Mucosa of rectum (tissue), 2 donors: ENCODE results near the gene DKK3.

Source experiments
- H3K27ac ChIP-seq, 2 donors: one replicate each; pipeline ENCODE4 v1.7.0; 2013; ENCODE audit warnings: inconsistent platforms in 2 of 2, low read depth in 2 of 2, low read length in 2 of 2
- H3K27me3 ChIP-seq, 2 donors: one replicate each; pipeline ENCODE4 v1.7.0; 2013; ENCODE audit warnings: low read length in 2 of 2; ENCODE audit not compliant: control insufficient read depth in 2 of 2, insufficient read depth in 2 of 2
- H3K36me3 ChIP-seq, 2 donors: one replicate each; pipeline ENCODE4 v1.7.0; 2013; ENCODE audit warnings: low read length in 2 of 2; ENCODE audit not compliant: control insufficient read depth in 2 of 2, insufficient read depth in 2 of 2
- H3K4me1 ChIP-seq, 2 donors: one replicate each; pipeline ENCODE4 v1.7.0; 2013; ENCODE audit warnings: low read length in 2 of 2, mild to moderate bottlenecking in 1 of 2; ENCODE audit not compliant: control insufficient read depth in 2 of 2, insufficient read depth in 2 of 2
- H3K4me3 ChIP-seq, 2 donors: one replicate each; pipeline ENCODE4 v1.7.0; 2013; ENCODE audit warnings: low read length in 2 of 2
- H3K9ac ChIP-seq, 2 donors: one replicate each; pipeline ENCODE4 v1.7.0; 2013; ENCODE audit warnings: low read length in 2 of 2, low read depth in 1 of 2, mild to moderate bottlenecking in 1 of 2
- H3K9me3 ChIP-seq, 2 donors: one replicate each; pipeline ENCODE4 v1.7.0; 2013; ENCODE audit warnings: low read length in 2 of 2; ENCODE audit not compliant: control insufficient read depth in 2 of 2
- donor health status: healthy.
- donor health status: Normal muscosa, but diverticular disease.

Gene DKK3

DNA sequence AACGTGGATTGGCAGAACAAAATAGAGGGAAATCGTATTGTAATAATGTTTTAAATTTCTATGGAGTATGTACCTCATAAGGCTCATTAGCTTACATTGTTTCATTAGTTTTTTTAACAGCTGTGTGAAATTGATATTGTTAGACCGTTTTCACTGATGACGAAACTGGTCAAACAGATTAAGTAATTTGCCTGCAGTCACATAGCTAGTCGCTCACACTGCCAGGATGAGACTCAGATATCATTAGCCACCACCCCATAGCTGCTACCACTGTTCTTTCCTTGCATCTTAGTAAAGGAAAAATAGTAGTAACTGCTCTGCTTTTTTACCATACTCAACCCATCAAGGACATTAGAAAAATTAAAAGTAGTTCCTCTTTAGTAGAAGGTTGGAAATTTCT is 64.0 kb downstream of the DKK3 start:
- no peak overlapping the region for H3K9ac ChIP-seq
- no peak overlapping the region for H3K27ac ChIP-seq
- H3K4me3 ChIP-seq = no peak overlapping the region
- peaks cover 36 to 40% of the 10 kb centered on the region in 2 donors for H3K36me3 ChIP-seq
- H3K27me3 ChIP-seq = no peaks in the 10 kb centered on the region
- H3K9me3 ChIP-seq = no peaks in the 10 kb centered on the region
- H3K4me1 ChIP-seq = no peaks in the 10 kb centered on the region

DNA sequence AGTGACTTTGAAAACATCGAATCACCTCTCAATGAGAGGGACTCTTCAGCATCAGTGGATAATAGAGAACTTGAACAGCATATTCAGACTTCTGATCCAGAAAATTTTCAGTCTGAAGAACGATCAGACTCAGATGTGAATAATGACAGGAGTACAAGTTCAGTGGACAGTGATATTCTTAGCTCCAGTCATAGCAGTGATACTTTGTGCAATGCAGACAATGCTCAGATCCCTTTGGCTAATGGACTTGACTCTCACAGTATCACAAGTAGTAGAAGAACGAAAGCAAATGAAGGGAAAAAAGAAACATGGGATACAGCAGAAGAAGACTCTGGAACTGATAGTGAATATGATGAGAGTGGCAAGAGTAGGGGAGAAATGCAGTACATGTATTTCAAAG is 65.8 kb downstream of the DKK3 start:
- Histone ChIP-seq H3K9me3 (no peaks in the 10 kb centered on the region), H3K4me1 (no peaks in the 10 kb centered on the region), H3K9ac (no peak overlapping the region), H3K27ac (no peak overlapping the region), H3K4me3 (no peak overlapping the region), H3K36me3 (peaks cover 43 to 46% of the 10 kb centered on the region in 2 donors), H3K27me3 (no peaks in the 10 kb centered on the region)

DNA sequence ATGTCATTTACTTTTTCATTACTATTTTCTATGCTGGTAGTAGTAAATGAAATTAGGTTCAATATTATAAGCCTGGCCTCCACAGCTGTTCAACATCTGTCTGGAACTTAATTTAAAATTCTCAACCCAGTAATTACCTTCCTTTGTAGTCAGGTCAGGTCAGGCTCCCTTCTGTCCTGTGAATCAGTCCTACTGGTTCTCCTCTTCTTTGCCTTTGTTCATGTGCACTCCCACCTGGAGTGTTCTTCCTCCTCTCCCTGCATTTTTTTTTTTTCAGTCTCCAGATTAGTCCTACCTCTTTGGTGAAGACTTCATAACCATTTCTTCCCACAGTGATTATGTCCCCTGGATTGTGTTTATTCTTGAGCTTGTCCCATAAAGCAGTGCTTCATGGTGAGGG is 67.9 kb downstream of the DKK3 start:
- Histone ChIP-seq H3K4me3 (no peak overlapping the region), H3K9me3 (no peaks in the 10 kb centered on the region), H3K27me3 (no peaks in the 10 kb centered on the region), H3K4me1 (no peaks in the 10 kb centered on the region), H3K27ac (no peak overlapping the region), H3K9ac (no peak overlapping the region), H3K36me3 (peaks cover 46 to 60% of the 10 kb centered on the region in 2 donors)

DNA sequence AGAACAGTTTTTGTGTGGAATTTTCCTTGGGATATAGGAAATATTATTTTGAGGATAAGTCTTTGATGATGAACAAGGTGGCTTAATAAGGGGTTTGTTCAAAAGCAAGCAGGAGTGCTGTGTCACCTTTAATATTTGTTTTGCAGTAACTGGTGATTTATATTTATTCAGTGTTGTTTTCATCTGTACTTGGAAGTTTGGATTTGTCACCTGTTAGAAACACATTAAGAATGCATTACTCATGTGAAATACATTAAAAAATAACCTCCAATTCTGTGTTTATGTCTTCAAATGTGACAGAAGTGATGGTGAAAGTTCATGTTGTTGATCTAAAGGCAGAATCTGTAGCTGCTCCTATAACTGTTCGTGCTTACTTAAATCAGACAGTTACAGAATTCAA is 70.5 kb downstream of the DKK3 start:
- Histone ChIP-seq H3K27ac (no peak overlapping the region), H3K36me3 (peaks cover 54 to 66% of the 10 kb centered on the region in 2 donors), H3K4me1 (no peaks in the 10 kb centered on the region), H3K9me3 (no peaks in the 10 kb centered on the region), H3K27me3 (no peaks in the 10 kb centered on the region), H3K4me3 (no peak overlapping the region), H3K9ac (no peak overlapping the region)

DNA sequence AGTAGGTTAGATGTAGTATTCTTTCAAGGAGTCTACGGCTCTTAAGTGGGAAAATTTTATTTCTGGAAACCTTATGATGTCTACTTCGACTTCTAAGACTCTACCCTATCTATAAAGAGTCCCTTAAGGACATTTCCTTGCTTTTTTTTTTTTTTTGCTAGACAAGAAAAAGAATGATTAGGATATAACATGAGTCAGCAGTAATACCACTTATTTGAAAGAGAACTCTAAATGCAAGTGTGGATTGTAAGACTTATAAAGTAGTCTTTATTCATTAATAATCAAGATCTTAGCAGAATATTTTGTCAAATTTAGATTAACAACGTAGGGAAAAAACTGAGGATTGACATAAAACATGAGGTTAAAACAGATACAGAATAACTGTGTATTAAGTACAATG is 71.0 kb downstream of the DKK3 start:
- no peaks in the 10 kb centered on the region for H3K27me3 ChIP-seq
- H3K4me1 ChIP-seq = no peaks in the 10 kb centered on the region
- H3K36me3 ChIP-seq = peaks cover 51 to 65% of the 10 kb centered on the region in 2 donors

DNA sequence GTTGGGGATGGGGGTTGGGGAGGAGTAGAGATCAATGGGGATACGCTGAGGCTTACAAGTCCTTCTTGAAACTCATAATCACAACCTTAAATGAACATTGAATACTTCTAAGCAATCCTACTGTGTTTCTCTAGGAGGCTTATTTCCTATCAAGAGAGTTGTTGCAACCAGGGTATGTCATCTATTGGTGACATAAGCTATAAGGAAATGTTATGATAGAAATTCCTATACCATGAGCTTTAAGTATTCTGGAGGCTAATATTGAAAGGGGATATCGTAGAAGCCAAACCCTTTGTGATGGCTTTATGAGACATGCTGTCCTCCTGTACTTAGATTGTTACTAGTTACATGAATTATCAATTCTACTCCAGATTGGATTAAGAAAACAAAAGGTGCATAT is 72.9 kb downstream of the DKK3 start:
- peaks cover 39 to 53% of the 10 kb centered on the region in 2 donors for H3K36me3 ChIP-seq
- H3K27ac ChIP-seq = no peak overlapping the region

More for the DNA sequence above, 71.0 kb downstream of the DKK3 start:
- Histone ChIP-seq H3K9me3 (no peaks in the 10 kb centered on the region), H3K9ac (no peak overlapping the region), H3K4me3 (no peak overlapping the region), H3K27ac (no peak overlapping the region)

DNA sequence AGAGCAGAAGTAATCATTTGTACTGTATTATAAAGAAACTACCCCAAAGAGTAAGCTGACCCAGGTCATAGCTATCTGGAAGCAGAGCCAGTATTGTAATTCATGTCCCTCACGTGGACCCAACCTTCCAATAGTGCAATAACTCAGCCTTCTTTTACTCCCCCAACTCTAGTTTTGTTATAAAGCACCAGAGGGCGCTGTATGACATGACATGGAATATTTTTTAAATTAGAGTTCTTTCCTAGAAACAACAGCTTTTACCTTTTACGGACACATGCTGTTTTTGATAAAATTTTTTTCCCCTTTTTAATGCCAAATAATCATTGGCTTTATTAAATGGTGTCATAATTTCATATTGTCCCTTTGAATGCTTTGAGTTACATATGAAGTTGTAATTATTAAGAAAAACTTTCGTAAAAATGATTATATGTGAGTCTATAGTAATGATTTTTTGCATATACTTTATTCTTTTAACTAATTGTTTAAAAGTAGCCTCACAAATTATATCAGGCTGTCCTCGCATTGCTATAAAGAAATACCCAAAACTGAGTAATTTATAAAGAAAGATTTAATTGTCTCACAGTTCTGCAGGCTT is 76.9 kb downstream of the DKK3 start:
- Histone ChIP-seq H3K9ac (no peak overlapping the region), H3K4me3 (no peak overlapping the region), H3K4me1 (no peaks in the 10 kb centered on the region), H3K27me3 (no peaks in the 10 kb centered on the region), H3K9me3 (no peaks in the 10 kb centered on the region), H3K27ac (no peak overlapping the region), H3K36me3 (peaks cover 31 to 42% of the 10 kb centered on the region in 2 donors)

More for the DNA sequence above, 72.9 kb downstream of the DKK3 start:
- H3K27me3 ChIP-seq = no peaks in the 10 kb centered on the region
- H3K4me3 ChIP-seq = no peak overlapping the region
- H3K9me3 ChIP-seq = no peaks in the 10 kb centered on the region
- no peak overlapping the region for H3K9ac ChIP-seq
- no peaks in the 10 kb centered on the region for H3K4me1 ChIP-seq

DNA sequence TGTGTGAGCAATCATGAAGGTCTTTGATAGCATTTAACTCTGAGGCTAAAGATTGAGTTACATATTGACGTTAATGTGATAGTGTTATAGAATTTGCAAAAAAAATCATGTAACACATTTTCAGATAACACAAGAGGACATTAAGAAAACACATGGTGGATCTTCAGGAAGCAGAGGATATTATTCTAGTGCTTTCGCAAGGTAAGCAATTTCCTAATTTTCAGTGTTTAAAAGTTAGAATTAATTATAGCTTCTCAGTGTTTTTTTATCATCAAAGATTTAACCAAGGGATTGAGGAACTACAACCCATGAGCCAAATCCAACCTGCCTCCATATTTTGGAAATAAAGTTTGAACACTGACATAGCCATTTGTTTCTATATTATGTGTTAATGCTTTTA is 78.5 kb downstream of the DKK3 start:
- H3K27me3 ChIP-seq = no peaks in the 10 kb centered on the region
- no peak overlapping the region for H3K4me3 ChIP-seq
- peaks cover 26 to 33% of the 10 kb centered on the region in 2 donors for H3K36me3 ChIP-seq
- H3K9ac ChIP-seq = no peak overlapping the region
- no peak overlapping the region for H3K27ac ChIP-seq
- no peaks in the 10 kb centered on the region for H3K9me3 ChIP-seq
- no peaks in the 10 kb centered on the region for H3K4me1 ChIP-seq

DNA sequence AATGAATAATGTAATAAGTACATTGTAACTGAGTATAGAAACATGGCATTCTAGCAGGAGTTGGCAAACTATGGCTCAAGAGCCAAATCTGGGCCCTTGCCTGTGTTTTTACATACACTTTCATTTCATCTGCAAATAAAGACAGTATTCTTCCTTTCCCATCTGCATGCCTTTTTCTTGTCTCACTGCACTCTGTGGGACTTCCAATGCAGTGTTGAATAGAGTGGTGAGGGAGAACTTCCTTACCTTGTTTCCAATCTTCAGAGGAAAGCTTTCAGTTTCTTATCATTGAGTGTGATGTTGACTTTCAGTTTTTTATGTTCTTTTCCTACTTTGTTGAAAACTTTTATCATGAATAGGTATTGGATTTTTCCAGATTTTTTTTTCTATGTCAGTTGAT is 84.6 kb downstream of the DKK3 start:
- H3K4me3 ChIP-seq = no peak overlapping the region
- no peak overlapping the region for H3K27ac ChIP-seq
- H3K9ac ChIP-seq = no peak overlapping the region
- H3K4me1 ChIP-seq = no peaks in the 10 kb centered on the region
- peaks cover 4 to 14% of the 10 kb centered on the region in 2 donors for H3K36me3 ChIP-seq
- no peaks in the 10 kb centered on the region for H3K9me3 ChIP-seq
- no peaks in the 10 kb centered on the region for H3K27me3 ChIP-seq

DNA sequence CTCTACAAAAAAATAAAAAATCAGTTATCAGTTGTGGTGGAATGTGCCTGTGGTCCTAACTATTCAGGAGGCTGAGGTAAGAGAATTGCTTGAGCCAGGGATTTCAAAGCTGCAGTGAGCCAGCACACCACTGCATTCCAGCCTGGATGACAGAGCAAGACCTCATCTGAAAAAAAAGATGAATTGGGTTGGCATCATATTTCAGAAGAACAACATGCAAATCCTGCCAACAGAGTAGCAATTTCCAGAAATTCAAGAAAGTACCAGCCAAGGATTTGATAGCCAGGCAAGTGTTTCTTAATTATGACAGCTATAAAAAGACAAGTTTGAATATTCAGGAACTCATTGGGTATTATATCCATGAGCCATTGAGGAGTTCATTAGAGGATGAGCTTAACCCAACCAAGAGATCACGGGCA is 91.4 kb downstream of the DKK3 start:
- Histone ChIP-seq H3K4me3 (no peak overlapping the region), H3K9me3 (no peaks in the 10 kb centered on the region), H3K27me3 (no peaks in the 10 kb centered on the region), H3K9ac (no peak overlapping the region), H3K36me3 (peaks cover 5 to 7% of the 10 kb centered on the region in 2 donors), H3K27ac (no peak overlapping the region), H3K4me1 (no peaks in the 10 kb centered on the region)

DNA sequence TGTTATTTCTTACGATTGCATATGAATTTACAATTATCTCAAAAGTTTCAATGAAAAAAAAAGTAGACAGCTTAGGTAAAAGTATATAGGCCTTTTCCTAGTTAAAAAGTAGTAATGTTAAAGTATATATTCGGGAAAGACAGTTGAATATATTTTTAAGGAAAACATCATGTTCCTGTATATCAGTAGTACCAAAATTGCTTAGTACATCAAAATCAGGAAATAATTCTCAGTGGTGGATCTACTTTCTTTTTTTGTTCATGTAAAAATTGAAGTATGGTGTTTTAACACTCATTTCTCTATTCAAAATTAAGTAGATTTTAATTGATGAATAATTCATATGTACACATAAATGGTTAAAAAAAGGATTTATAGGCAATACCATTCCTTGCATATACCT is 92.8 kb downstream of the DKK3 start:
- no peaks in the 10 kb centered on the region for H3K27me3 ChIP-seq
- H3K4me1 ChIP-seq = no peaks in the 10 kb centered on the region
- no peak overlapping the region for H3K27ac ChIP-seq
- no peaks in the 10 kb centered on the region for H3K9me3 ChIP-seq
- no peak overlapping the region for H3K9ac ChIP-seq
- peaks cover under 1 to 7% of the 10 kb centered on the region in 2 donors for H3K36me3 ChIP-seq
- H3K4me3 ChIP-seq = no peak overlapping the region
